Measurements from ENCODE around the gene PODN. TPM values are rescaled to one million over a fixed set of nuclear protein-coding genes. Genes with fewer than 3 reads are reported as not detected.

Gene PODN
- total RNA-seq, 1 donor from 2014 or later: 245 TPM

GRCh38 chr1:53125122-53125521 lies 63.1 kb downstream of the PODN start:
- no peaks in the 10 kb centered on the region for H3K36me3 ChIP-seq
- H3K9me3 ChIP-seq: no peaks in the 10 kb centered on the region
- DNase-seq (ENCODE audit: low spot score in 2 of 2): no peak
- TF ChIP-seq CTCF (IDR thresholded peaks at IDR 0.05): no peak
- H3K27ac ChIP-seq: peak overlapping the region in 1 of 2 donors; percentile 67
- no peak overlapping the region for H3K4me3 ChIP-seq
- no peaks in the 10 kb centered on the region for H3K27me3 ChIP-seq
- intact Hi-C loops (cut with DNase I): no loop called here
- H3K4me1 ChIP-seq: peaks cover 11 to 35% of the 10 kb centered on the region in 2 donors

DNA sequence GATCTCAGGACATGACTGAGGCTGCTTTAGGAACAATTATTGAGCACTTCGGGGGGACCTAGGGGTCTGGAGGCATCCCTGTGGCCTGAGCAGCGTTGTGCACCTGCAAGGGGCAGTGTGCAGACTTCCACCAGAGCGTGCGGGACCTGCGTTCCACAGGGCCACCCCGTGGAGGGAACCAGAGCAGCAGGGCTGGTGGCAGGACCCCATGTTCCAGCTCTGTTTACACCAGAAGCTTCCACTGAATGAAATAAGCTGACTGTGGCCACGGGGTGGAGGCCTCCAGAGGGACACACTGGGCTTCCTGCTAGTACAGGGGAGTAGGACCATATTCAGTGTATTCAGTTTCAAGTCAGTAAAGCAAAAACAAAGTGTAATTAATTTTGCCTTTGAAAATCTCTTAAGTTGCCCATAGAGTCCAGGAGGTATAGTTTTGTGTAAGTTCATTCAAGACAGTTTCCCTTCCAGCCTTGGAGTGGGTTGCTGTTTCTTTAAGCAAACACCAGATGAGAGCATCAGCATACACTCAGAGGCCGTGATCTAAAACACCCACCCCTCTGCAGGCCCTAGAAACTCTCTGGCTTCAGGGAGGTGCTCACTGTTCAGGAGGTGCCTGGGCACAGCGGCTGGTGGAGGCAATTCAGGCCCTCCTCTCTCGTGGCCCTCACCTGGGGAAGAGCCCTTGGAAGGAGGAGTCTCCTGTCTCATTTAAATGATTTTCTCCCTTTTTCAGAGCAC lies 63.8 kb downstream of the PODN start:
- no peak for TF ChIP-seq CTCF (IDR thresholded peaks at IDR 0.05)
- Histone ChIP-seq H3K27me3 (no peaks in the 10 kb centered on the region), H3K4me3 (no peak overlapping the region), H3K36me3 (no peaks in the 10 kb centered on the region), H3K9me3 (no peaks in the 10 kb centered on the region), H3K27ac (peak overlapping the region; percentile 27 to 67), H3K4me1 (peaks cover 11 to 35% of the 10 kb centered on the region in 2 donors)
- DNase-seq (ENCODE audit: low spot score in 2 of 2): no peak
- intact Hi-C loops (cut with DNase I): no loop called here

DNA sequence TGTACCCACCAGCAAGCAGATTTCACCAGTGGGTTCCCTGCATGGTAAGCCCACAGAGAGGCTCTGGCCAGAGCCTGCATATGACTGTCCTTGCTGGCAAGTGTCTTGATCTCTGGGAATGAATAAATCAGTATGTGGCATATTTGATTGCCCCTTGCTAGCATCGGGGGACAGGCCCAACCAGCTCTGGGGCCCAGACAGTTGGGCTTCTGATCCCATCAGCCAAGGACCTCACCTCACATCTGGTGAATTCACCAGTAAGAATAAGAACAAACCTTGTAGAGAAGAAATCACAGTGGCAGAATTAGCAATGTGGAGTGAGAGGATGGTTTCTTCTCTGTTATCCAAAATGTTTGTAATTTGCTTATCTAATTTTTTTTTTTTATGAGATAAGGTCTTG lies 64.5 kb downstream of the PODN start:
- Histone ChIP-seq H3K4me1 (peaks cover 11 to 32% of the 10 kb centered on the region in 2 donors), H3K9me3 (no peaks in the 10 kb centered on the region), H3K27me3 (no peaks in the 10 kb centered on the region), H3K4me3 (no peak overlapping the region), H3K36me3 (no peaks in the 10 kb centered on the region), H3K27ac (no peak overlapping the region)
- intact Hi-C loops (cut with DNase I): no loop called here
- no peak for DNase-seq (ENCODE audit: low spot score in 2 of 2)
- TF ChIP-seq CTCF (IDR thresholded peaks at IDR 0.05): no peak

DNA sequence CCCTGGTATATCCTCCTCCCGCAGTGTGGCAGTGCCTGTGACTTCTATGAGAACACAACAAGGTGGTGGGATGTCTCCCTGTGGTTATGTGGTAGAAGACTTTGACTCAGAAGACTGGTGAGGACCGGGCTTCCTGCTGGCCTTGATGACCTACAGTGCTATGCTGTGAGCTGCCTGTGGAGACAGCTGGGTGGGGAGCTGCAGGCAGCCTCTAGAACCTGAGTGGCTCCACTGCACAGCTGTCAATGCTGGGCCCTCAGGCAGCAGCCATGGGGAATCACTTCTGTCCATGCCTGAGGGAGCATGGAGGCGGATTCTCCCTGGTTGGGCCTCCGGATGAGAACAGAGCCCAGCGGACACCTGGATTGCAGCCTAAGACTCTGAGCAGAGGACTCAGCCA lies 65.5 kb downstream of the PODN start:
- no peak for TF ChIP-seq CTCF (IDR thresholded peaks at IDR 0.05)
- Histone ChIP-seq H3K4me1 (peaks cover 6 to 21% of the 10 kb centered on the region in 2 donors), H3K36me3 (no peaks in the 10 kb centered on the region), H3K27ac (no peak overlapping the region), H3K4me3 (no peak overlapping the region), H3K9me3 (no peaks in the 10 kb centered on the region), H3K27me3 (no peaks in the 10 kb centered on the region)
- DNase-seq (ENCODE audit: low spot score in 2 of 2): no peak
- intact Hi-C loops (cut with DNase I): no loop called here

DNA sequence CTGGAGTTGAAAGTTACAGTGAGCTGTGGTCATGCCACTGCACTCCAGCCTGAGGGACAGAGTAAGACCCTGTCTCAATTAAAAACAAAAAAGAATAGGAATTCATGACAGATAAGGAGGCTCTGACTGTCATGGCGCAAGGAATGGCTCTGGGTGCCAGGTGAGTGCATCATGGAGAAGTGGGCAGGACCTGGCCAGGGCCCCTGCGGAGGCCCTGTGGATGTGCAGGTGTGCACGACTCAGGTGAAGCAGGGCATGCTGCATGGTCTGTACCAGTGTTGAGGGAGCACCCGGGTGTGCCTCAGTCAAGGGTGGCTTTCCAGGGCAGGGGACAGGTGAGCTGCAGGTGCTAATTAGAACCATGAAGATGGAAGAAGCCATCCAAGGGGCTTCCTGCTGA lies 66.4 kb downstream of the PODN start:
- Histone ChIP-seq H3K4me1 (peaks cover 6 to 13% of the 10 kb centered on the region in 2 donors), H3K9me3 (no peaks in the 10 kb centered on the region), H3K27me3 (no peaks in the 10 kb centered on the region), H3K36me3 (no peaks in the 10 kb centered on the region), H3K27ac (no peak overlapping the region), H3K4me3 (no peak overlapping the region)
- intact Hi-C loops (cut with DNase I): no loop called here
- no peak for DNase-seq (ENCODE audit: low spot score in 2 of 2)
- TF ChIP-seq CTCF (IDR thresholded peaks at IDR 0.05): no peak

Data from ascending aorta (tissue), 2 donors.